Measurements from ENCODE around the gene PPP1R12C. TPM values are rescaled to one million over a fixed set of nuclear protein-coding genes. Genes with fewer than 3 reads are reported as not detected.

PPP1R12C gene
- total RNA-seq, 1 donor from 2014 or later = 110 TPM

- H3K27ac Mint-ChIP-seq = no peak overlapping the region
Measured at GRCh38 chr19:55053735-55054134, 63.7 kb downstream of the PPP1R12C start.

GRCh38 chr19:55050749-55051532 is 66.5 kb downstream of the PPP1R12C start:
- TF ChIP-seq, protein P1, sequence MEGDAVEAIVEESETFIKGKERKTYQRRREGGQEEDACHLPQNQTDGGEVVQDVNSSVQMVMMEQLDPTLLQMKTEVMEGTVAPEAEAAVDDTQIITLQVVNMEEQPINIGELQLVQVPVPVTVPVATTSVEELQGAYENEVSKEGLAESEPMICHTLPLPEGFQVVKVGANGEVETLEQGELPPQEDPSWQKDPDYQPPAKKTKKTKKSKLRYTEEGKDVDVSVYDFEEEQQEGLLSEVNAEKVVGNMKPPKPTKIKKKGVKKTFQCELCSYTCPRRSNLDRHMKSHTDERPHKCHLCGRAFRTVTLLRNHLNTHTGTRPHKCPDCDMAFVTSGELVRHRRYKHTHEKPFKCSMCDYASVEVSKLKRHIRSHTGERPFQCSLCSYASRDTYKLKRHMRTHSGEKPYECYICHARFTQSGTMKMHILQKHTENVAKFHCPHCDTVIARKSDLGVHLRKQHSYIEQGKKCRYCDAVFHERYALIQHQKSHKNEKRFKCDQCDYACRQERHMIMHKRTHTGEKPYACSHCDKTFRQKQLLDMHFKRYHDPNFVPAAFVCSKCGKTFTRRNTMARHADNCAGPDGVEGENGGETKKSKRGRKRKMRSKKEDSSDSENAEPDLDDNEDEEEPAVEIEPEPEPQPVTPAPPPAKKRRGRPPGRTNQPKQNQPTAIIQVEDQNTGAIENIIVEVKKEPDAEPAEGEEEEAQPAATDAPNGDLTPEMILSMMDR (IDR thresholded peaks at IDR 0.05; ENCODE audit: unreplicated experiment) = no peak
- Mint-ChIP-seq H3K4me1 (ENCODE audit: low read depth) (no peaks in the 10 kb centered on the region), H3K27me3 (no peaks in the 10 kb centered on the region), H3K27ac (no peak overlapping the region), H3K4me3 (ENCODE audit: low read depth) (no peak overlapping the region), H3K9me3 (ENCODE audit: low read depth) (no peaks in the 10 kb centered on the region), H3K36me3 (ENCODE audit: insufficient read depth) (peaks cover 6% of the 10 kb centered on the region)
- DNase-seq (ENCODE audit: low spot score, unreplicated experiment) = no peak

More at GRCh38 chr19:55053735-55054134, 63.7 kb downstream of the PPP1R12C start:
- TF ChIP-seq, protein P1 (IDR thresholded peaks at IDR 0.05; ENCODE audit: unreplicated experiment) = no peak
- H3K36me3 Mint-ChIP-seq (ENCODE audit: insufficient read depth) = peaks cover 16% of the 10 kb centered on the region
- no peaks in the 10 kb centered on the region for H3K4me1 Mint-ChIP-seq (ENCODE audit: low read depth)
- no peak overlapping the region for H3K4me3 Mint-ChIP-seq (ENCODE audit: low read depth)
- no peaks in the 10 kb centered on the region for H3K27me3 Mint-ChIP-seq
- DNase-seq (ENCODE audit: low spot score, unreplicated experiment) = no peak
- H3K9me3 Mint-ChIP-seq (ENCODE audit: low read depth) = no peaks in the 10 kb centered on the region

GRCh38 chr19:55048446-55048845 is 69.0 kb downstream of the PPP1R12C start:
- TF ChIP-seq, protein P1 (IDR thresholded peaks at IDR 0.05; ENCODE audit: unreplicated experiment) = no peak
- Mint-ChIP-seq H3K4me3 (ENCODE audit: low read depth) (no peak overlapping the region), H3K9me3 (ENCODE audit: low read depth) (no peaks in the 10 kb centered on the region), H3K4me1 (ENCODE audit: low read depth) (no peaks in the 10 kb centered on the region), H3K36me3 (ENCODE audit: insufficient read depth) (peaks cover 2% of the 10 kb centered on the region), H3K27me3 (no peaks in the 10 kb centered on the region), H3K27ac (no peak overlapping the region)
- DNase-seq (ENCODE audit: low spot score, unreplicated experiment) = no peak

DNA sequence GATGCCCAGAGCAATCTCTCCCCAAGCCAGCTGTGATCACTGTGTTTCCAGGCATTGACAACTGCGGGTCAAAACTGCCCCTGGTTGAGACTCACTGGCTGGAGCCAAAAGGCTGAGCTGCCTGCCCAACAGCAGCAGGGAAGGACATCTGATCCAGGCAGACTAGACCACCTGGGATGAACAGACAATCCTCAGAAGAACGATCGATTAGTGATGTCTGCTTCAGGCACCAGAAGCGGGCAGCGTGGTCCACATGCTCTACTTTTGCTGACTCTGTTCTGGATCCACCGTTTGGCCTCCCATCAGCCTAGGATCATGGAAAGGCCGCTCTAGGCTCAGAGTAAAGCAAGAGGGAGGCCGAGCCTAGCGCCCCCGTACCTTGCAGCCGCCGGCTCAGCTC is 69.5 kb downstream of the PPP1R12C start:
- H3K4me1 Mint-ChIP-seq (ENCODE audit: low read depth) = no peaks in the 10 kb centered on the region
- H3K36me3 Mint-ChIP-seq (ENCODE audit: insufficient read depth) = no peaks in the 10 kb centered on the region
- no peak overlapping the region for H3K27ac Mint-ChIP-seq
- H3K4me3 Mint-ChIP-seq (ENCODE audit: low read depth) = no peak overlapping the region
- H3K9me3 Mint-ChIP-seq (ENCODE audit: low read depth) = no peaks in the 10 kb centered on the region
- no peak for DNase-seq (ENCODE audit: low spot score, unreplicated experiment)
- no peaks in the 10 kb centered on the region for H3K27me3 Mint-ChIP-seq
- TF ChIP-seq, protein P1 (IDR thresholded peaks at IDR 0.05; ENCODE audit: unreplicated experiment) = no peak

- H3K27ac Mint-ChIP-seq = no peak overlapping the region
- H3K4me3 Mint-ChIP-seq (ENCODE audit: low read depth) = no peak overlapping the region
- H3K36me3 Mint-ChIP-seq (ENCODE audit: insufficient read depth) = no peaks in the 10 kb centered on the region
- H3K4me1 Mint-ChIP-seq (ENCODE audit: low read depth) = no peaks in the 10 kb centered on the region
- H3K27me3 Mint-ChIP-seq = no peaks in the 10 kb centered on the region
- TF ChIP-seq, protein P1 (IDR thresholded peaks at IDR 0.05; ENCODE audit: unreplicated experiment) = no peak
- DNase-seq (ENCODE audit: low spot score, unreplicated experiment) = no peak
- H3K9me3 Mint-ChIP-seq (ENCODE audit: low read depth) = no peaks in the 10 kb centered on the region
Measured at GRCh38 chr19:55046975-55047622, 70.3 kb downstream of the PPP1R12C start.

Measured in progenitor cell of endocrine pancreas (in vitro differentiated cells).